Subcutaneous adipose tissue (tissue), 4 donors: ENCODE results near the gene RPL38. TPM values are rescaled to one million over a fixed set of nuclear protein-coding genes. Genes with fewer than 3 reads are reported as not detected.

Experiments used
- total RNA-seq, 4 donors: library from RNA; depleted of rRNA; stranded (reverse); fragments of >200 nt; gene quantifications; one replicate each; pipeline ENCODE4 v1.1.0, GENCODE V29; 2016
- TF ChIP-seq, protein P1 (sequence below): fragments of 450-650 bp; IDR thresholded peaks from one replicate; pipeline ENCODE4 v1.5.1; 2016; ENCODE audit warnings: low read depth, mild to moderate bottlenecking, control low read depth, antibody characterized with exemption, moderate library complexity

Gene RPL38
- total RNA-seq, 4 donors from 2014 or later = 410 to 881 (median 581) TPM

DNA sequence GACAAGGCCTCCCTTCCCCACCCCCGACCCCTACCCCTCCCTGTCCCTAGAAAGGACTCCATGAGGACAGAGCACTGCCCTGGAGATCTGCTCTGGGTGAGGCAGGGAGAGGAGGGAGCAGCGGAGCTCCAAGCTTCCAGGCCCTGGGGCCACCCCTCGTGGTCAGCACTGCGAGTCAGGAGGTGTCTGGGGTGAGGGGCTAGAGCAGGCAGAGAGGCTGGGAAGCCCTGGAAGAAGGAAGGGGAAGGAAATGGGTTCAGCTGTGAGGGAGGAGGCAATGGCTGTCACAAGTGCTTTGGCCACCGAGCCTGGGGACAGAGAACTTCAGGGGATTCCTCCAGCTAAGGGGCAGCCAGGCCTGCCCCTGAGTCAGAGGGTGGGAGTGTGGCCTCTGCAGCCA lies 42.4 kb downstream of the RPL38 start:
- TF ChIP-seq, protein P1, sequence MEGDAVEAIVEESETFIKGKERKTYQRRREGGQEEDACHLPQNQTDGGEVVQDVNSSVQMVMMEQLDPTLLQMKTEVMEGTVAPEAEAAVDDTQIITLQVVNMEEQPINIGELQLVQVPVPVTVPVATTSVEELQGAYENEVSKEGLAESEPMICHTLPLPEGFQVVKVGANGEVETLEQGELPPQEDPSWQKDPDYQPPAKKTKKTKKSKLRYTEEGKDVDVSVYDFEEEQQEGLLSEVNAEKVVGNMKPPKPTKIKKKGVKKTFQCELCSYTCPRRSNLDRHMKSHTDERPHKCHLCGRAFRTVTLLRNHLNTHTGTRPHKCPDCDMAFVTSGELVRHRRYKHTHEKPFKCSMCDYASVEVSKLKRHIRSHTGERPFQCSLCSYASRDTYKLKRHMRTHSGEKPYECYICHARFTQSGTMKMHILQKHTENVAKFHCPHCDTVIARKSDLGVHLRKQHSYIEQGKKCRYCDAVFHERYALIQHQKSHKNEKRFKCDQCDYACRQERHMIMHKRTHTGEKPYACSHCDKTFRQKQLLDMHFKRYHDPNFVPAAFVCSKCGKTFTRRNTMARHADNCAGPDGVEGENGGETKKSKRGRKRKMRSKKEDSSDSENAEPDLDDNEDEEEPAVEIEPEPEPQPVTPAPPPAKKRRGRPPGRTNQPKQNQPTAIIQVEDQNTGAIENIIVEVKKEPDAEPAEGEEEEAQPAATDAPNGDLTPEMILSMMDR = no peak

DNA sequence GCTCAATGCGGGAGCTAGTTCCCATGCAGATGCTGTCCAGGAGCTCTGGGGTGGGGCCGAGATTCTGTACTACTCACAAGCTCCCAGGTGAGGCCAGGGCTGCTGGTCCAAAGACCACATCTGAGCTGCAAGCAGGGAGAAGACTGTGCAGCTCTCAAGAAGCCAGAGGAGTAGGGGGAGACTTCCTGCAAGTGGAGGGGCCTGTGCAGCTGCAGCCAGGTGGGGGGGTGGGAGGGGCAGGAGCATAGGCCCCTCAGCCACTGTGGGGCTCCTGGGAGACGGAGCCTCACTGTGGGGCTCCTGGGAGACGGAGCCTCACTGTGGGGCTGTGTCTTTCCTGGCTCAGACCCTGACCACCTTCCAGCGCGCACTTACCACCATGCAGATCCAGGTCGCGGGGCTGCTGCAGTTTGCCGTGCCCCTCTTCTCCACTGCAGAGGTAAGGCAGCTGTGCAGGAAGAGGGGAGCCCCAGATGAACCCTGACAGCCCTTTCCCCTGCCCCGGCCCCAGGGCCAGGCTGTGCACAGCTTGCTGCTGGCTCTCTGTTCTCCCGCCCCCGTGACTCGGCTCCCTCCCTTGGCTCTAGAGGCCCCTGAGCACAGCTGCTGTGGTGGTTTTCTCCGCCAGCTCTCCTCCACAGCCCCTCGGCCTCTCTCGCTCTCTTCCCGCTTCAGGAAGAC lies 46.3 kb downstream of the RPL38 start:
- TF ChIP-seq, protein P1 = no peak

DNA sequence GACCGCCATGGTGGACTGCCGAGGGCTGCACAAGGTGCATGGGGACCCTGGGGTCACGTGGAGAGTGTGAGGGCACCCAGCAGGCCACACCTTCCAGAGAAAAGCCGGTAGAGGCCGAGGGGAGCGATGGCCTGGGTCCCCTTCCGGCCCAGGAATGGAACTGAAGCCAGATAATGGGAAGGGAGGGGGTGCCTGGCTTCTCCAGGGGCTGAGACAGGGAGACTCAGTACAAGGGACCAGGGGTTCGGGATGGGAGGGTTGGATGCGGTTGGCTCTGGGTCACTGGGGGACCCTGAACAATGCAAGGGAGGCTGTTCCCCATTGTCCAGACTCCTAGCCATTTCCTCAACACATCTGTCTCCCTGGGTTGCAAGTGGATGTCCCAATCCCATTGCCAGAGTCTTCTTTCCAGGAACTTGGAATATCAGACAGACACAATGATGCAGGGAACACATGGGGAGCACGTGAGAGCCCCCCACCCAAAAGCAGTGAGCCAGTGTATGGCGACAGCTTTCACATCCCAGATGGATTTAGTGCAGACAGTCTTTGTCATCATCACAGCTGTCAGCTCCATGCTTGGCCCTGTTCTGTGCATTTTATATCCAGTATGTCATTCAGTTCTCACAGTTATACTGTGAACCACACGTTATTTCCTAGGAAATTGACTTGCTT lies 47.0 kb downstream of the RPL38 start:
- TF ChIP-seq, protein P1 = no peak

DNA sequence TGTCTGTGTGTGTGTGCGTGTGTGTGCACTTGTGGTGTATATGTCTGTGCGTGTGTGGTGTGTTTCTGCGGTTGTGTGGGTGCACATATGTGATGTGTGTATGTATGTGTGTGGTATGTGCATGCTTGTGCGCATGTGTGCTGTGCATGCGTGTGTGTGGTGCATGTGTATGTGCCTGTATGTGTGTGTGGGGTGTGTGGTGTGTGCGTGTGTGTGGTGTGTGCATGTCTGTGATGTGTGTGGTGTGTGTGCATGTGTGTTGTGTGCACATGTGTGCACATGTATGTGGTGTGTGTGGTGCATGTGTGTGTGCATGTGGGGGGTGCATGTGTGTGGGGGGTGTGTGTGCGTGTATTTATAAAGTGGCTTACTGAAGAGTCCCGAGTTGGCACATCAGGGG lies 47.6 kb downstream of the RPL38 start:
- TF ChIP-seq, protein P1 = no peak

DNA sequence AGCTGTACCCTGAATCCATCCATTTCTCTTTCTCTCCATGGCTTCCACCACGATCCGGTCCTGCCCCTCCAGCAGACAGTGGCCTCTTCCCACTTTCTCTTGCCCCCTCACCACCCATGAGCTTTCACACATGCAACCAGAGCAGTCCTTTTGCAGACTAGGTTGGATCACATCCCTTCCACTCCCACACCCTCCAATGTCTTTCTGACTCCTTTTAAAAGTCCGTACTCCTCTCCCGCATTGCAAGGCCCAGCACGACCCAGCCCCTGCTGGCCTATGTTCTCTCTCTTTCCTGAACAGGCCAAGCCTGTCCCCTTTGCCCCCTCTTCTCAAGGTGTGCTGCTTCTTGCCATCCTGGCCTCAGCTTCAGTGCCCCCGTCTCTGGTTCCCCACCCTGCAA lies 48.1 kb downstream of the RPL38 start:
- TF ChIP-seq, protein P1 = no peak

DNA sequence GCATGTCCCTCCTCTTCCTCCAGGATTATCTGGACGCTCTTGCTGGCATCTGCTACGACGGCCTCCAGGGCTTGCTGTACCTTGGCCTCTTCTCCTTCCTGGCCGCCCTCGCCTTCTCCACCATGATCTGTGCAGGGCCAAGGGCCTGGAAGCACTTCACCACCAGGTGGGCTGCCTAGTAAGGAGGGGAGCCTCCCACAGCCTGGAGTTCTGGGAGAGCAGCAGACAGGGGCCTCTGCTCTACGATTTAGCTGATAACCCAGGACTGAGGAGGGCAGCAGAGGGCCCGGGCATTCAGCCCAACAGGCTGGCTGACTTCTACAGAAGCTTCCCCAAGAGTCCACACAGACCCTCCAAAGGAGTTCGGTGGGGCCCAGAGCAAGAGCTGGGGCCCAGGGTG lies 48.7 kb downstream of the RPL38 start:
- TF ChIP-seq, protein P1 = no peak

DNA sequence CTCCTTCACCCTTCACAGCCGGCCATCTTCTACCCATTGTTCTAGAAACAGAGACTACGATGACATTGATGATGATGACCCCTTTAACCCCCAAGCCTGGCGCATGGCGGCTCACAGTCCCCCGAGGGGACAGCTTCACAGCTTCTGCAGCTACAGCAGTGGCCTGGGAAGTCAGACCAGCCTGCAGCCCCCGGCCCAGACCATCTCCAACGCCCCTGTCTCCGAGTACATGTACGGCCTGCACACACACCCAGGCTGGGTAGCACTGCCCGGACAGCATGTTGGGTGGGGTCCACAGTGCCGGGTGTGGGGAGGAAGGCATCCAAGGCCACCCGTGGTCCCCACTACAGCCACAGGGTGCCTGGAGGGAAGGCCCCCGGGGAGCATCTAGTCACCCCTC lies 49.6 kb downstream of the RPL38 start:
- TF ChIP-seq, protein P1 = no peak
